D721Med (cell line): ENCODE data around the gene WDR55.

Source experiments
- DNase-seq: peaks from one replicate; pipeline ENCODE4 v3.0.0; 2011; ENCODE audit warnings: low spot score; ENCODE audit not compliant: insufficient read length
- FAIRE-seq: peaks from 2 replicates; lab custom pipeline; 2011; peaks lifted over from hg19 to GRCh38; lab: Jason Lieb, UNC
- TF ChIP-seq, protein P1 (sequence below): IDR thresholded peaks from 2 replicates; pipeline ENCODE4 v1.5.1; 2012; ENCODE audit warnings: mild to moderate bottlenecking, control low read depth; ENCODE audit not compliant: insufficient read depth; ENCODE audit errors: missing control alignments

The WDR55 gene

GRCh38 chr5:140677947-140678346 lies 13.2 kb downstream of the WDR55 start:
- TF ChIP-seq, protein P1, sequence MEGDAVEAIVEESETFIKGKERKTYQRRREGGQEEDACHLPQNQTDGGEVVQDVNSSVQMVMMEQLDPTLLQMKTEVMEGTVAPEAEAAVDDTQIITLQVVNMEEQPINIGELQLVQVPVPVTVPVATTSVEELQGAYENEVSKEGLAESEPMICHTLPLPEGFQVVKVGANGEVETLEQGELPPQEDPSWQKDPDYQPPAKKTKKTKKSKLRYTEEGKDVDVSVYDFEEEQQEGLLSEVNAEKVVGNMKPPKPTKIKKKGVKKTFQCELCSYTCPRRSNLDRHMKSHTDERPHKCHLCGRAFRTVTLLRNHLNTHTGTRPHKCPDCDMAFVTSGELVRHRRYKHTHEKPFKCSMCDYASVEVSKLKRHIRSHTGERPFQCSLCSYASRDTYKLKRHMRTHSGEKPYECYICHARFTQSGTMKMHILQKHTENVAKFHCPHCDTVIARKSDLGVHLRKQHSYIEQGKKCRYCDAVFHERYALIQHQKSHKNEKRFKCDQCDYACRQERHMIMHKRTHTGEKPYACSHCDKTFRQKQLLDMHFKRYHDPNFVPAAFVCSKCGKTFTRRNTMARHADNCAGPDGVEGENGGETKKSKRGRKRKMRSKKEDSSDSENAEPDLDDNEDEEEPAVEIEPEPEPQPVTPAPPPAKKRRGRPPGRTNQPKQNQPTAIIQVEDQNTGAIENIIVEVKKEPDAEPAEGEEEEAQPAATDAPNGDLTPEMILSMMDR = no peak
- DNase-seq = no peak
- FAIRE-seq = no peak

DNA sequence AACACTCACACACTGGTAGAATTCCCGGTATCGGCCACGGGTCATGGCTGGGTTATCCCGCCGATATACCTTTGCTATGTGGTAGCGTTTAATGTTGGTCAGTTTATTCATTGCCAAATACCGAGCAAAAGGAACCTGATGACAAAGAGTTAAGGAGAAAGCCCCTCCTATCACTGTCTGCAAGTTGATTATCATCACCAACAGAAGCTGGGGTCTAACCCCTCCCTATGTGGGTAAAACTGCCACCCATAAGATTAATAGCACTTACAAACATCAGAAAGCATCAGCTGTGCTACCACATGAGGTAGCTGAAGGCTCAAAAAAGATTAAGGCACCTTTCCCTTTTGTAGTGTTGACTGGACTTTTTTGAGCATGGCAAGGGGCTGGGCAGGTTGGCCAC lies 14.3 kb downstream of the WDR55 start:
- DNase-seq = no peak
- no peak for FAIRE-seq
- TF ChIP-seq, protein P1 = no peak

GRCh38 chr5:140690376-140690932 lies 25.8 kb downstream of the WDR55 start:
- TF ChIP-seq, protein P1 = no peak
- no peak for DNase-seq
- no peak for FAIRE-seq

DNA sequence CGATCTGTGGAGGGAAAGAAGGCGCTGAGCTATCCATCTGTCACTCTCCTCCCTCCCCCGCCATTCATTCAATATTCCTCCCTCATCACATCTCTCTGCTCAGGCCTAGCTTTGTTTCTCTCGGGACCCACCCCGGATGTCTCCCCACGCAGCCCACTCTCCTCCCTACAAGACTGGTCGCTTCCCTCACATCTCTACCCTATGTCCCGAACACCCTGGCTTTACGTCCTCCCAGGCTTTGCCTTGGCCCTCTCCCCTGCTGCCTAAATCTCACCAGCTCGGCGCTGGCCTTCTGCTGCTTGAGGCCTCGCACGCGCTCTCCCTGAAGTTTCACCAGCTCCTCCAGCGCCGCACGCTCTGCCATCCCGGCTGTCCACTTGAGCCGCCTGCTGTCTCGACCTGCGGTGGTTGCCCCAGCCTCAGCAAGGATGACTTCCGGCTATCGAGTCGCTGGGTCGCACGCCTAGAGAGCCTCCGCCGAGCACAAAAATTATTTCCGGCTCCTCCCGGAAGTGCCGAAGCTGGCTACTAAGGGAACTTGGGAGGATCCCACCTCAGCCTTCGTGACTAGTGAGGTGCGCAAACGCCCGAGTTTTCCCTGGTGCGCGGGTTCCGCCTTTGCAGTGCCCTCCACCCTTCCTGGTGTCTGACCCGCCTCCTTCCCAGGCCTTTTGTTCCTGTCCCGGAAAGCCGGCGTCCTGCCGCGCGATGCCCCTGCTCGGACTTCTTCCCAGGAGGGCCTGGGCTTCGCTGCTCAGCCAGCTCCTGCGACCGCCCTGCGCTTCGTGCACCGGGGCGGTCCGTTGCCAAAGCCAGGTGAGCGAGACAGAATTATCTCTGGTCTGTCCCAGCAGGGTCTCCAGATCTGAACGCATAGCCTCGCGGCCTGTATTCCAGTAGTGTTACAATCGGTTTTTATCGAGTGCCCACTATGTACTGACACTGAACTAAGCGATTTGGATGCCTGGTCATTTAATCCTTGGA lies 26.5 kb downstream of the WDR55 start, which contains the start of the genes HARS1 and HARS2:
Gene HARS1 (minus strand): TSS at position 430 of the 984 bp plus-strand sequence. CDS start 66 bp downstream, at position 364.
Gene HARS2 (plus strand): TSS at position 515 of the 984 bp plus-strand sequence. CDS start 194 bp downstream, at position 709.
- no peak for FAIRE-seq

GRCh38 chr5:140694276-140694675 lies 29.6 kb downstream of the WDR55 start:
- no peak for DNase-seq
- no peak for FAIRE-seq
- TF ChIP-seq, protein P1 = no peak

More for the DNA sequence above, 26.5 kb downstream of the WDR55 start, which contains the start of the genes HARS1 and HARS2:
- DNase-seq = peak; percentile 92
- TF ChIP-seq, protein P1 = no peak

DNA sequence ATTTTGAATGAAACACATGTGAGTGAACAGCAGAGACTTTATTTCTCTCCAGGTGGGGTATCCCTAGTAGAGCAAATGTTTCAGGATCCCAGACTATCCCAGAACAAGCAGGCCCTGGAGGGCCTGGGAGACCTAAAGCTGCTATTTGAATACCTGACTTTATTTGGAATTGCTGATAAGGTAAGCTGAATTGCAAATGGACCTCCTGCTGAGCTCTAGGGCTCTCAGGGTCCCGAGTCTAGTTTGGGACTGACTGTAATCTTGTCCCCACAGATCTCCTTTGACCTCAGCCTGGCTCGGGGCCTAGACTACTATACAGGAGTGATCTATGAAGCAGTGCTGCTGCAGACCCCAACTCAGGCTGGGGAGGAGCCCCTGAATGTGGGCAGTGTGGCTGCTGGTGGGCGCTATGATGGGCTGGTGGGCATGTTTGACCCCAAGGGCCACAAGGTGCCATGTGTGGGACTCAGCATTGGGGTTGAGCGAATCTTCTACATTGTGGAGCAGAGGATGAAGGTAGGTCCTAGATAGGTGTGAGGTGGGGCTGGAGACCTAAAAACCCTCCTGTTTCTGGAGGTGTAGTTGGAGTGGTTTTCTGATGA lies 32.3 kb downstream of the WDR55 start:
- no peak for FAIRE-seq
- TF ChIP-seq, protein P1 = no peak
- no peak for DNase-seq
